ENCODE results near the gene KRIT1. TPM values are rescaled to one million over a fixed set of nuclear protein-coding genes. Genes with fewer than 3 reads are reported as not detected.
"Not testable (repeated sequence)": the region's sequence is repeated elsewhere in the genome, so short reads cannot be mapped to it uniquely, and the experiment has no call there.

The KRIT1 gene
- total RNA-seq, 1 experiment from 2014 or later, result 23.2 TPM

- no peak for DNase-seq (ENCODE audit: low read depth)
These were observed 4.9 kb upstream of the KRIT1 start for GRCh38 chr7:92250603-92251002.

- DNase-seq (ENCODE audit: low read depth), result peak; percentile 54
These were observed 817 bp upstream of the KRIT1 start for GRCh38 chr7:92246360-92247101.

DNA sequence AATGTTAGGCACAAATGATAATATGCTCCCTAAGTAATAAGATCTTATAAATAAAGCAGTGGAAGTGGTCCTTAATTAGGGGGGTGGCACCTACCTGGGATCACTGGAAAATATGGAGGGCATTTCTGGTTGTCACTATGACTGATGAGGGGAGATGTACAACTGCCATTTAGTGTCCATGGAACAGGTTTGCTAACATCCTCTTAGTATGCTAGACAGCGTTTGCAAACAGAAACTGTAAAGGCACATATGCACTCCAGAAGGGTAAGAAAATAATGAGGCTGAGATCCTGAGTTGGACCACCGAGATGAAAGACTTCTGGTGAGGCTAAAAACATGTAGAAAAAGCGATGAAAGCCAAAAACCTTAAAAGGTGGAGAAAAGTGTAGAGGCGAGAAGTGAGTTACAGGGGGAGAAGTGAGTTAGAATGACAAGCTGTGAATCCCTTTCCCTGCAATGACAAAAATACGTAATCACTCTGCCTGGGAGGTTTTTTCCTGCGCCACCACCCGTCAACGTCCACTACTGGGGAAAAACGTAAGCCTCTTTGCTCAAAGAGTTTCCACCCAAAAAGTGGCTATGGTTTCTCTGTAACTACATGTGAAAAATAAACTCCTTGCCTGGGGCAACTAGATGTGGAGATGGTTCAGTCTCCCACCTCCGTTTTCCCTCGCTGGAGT, 767 bp downstream of the KRIT1 start:
- DNase-seq (ENCODE audit: low read depth), result no peak

- no peak for DNase-seq (ENCODE audit: low read depth)
These were observed 2.7 kb downstream of the KRIT1 start for GRCh38 chr7:92242972-92243371.

DNA sequence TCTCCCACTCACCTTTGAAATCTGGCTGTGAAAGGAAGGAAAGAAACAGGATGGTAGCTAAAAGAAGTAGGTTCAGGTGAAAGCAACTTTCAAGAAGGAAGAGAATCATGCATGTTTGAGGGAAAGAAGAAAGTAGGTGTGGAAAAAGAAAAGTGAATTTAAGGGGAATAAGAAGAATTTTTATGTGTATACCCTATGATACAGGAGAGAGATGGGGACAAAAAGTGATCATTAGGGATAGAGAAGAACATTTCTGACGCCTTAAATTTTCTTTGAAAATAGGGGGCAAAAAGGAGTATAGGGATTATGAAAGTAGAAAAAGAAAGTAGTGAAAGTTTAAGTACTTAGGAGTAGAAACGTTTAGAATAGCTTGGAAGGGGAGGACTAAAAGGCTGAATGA, 15.2 kb downstream of the KRIT1 start:
- no peak for DNase-seq (ENCODE audit: low read depth)

DNA sequence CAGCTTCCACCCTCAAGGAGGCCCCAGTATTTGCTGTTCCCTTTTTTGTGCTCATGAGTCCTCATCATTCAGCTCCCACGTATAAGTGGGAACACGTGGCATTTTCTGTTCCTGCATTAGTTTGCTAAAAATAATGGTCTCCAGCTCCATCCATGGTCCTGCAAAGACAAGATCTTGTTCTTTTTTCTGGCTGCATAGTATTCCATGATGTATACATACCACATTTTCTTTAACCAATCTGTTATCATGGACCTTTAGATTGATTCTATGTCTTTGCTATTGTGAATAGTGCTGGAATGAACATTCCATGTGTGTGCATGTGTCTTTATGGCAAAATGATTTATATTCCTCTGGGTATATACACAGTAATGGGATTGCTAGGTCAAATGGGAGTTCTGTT, 17.0 kb downstream of the KRIT1 start:
- no peak for DNase-seq (ENCODE audit: low read depth)

DNA sequence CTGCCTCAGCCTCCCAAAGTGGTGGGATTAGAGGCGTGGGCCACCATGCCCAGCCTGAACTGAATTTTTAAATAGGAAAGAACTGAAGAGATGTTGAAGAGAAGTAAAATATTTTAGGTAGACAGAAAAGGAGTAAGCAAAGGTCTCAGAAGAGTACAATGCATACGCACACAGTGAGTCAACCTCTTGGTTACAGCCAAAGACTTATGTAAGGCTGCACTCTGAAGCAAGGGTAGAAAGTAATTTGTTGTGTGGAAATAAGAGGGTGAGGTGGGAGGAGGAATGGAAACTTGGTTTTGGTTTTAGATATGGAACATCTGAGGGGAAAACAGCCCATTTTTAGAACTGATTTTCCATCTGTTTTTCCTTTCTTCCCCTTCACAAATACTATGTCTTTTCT, 17.6 kb downstream of the KRIT1 start:
- DNase-seq (ENCODE audit: low read depth), result no peak

- DNase-seq (ENCODE audit: low read depth), result no peak
These were observed 18.7 kb downstream of the KRIT1 start for GRCh38 chr7:92226981-92227380.

DNA sequence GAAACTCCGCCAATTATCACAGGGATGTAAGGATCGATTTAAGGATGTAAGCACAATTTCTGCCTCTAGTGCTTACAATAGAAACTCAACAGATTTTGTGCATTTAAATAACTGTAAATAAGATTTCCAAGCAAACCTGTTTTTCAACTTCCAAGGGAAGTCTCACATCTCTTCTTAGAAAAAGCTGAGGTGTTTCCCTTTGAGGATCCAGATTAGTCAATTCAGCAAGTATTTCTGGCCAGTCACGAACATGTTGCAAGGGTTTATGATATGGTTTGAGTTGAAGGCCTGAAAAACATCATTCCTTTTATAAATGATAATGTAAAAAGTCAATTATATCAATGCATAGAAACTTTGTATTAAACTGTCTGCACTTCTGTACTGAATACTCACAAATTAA, 23.9 kb downstream of the KRIT1 start:
- DNase-seq (ENCODE audit: low read depth), result no peak

- DNase-seq (ENCODE audit: low read depth), result no peak
These were observed 39.0 kb downstream of the KRIT1 start for GRCh38 chr7:92206672-92207071.

GRCh38 chr7:92205987-92206386, 39.7 kb downstream of the KRIT1 start:
- no peak for DNase-seq (ENCODE audit: low read depth)

- no peak for DNase-seq (ENCODE audit: low read depth)
These were observed 44.9 kb downstream of the KRIT1 start for GRCh38 chr7:92200791-92201190.

GRCh38 chr7:92192326-92192725, 53.4 kb downstream of the KRIT1 start:
- DNase-seq (ENCODE audit: low read depth), result no peak

DNA sequence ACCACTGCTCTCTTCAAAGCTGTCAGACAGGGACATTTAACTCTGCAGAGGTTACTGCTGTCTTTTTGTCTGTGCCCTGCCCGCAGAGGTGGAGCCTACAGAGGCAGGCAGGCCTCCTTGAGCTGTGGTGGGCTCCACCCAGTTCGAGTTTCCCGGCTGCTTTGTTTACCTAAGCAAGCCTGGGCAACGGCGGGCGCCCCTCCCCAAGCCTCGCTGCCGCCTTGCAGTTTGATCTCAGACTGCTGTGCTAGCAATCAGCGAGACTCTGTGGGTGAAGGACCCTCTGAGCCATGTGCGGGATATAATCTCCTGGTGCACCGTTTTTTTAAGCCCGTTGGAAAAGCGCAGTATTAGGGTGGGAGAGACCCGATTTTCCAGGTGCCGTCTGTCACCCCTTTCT, 56.5 kb downstream of the KRIT1 start:
- not testable (repeated sequence) for DNase-seq (ENCODE audit: low read depth)

DNA sequence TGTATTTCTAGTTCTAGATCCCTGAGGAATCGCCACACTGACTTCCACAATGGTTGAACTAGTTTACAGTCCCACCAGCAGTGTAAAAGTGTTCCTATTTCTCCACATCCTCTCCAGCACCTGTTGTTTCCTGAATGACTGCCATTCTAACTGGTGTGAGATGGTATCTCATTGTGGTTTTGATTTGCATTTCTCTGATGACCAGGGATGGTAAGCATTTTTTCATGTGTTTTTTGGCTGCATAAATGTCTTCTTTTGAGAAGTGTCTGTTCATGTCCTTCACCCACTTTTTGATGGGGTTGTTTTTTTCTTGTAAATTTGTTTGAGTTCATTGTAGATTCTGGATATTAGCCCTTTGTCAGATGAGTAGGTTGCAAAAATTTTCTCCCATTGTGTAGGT, 61.4 kb downstream of the KRIT1 start:
- DNase-seq (ENCODE audit: low read depth), result not testable (repeated sequence)

DNA sequence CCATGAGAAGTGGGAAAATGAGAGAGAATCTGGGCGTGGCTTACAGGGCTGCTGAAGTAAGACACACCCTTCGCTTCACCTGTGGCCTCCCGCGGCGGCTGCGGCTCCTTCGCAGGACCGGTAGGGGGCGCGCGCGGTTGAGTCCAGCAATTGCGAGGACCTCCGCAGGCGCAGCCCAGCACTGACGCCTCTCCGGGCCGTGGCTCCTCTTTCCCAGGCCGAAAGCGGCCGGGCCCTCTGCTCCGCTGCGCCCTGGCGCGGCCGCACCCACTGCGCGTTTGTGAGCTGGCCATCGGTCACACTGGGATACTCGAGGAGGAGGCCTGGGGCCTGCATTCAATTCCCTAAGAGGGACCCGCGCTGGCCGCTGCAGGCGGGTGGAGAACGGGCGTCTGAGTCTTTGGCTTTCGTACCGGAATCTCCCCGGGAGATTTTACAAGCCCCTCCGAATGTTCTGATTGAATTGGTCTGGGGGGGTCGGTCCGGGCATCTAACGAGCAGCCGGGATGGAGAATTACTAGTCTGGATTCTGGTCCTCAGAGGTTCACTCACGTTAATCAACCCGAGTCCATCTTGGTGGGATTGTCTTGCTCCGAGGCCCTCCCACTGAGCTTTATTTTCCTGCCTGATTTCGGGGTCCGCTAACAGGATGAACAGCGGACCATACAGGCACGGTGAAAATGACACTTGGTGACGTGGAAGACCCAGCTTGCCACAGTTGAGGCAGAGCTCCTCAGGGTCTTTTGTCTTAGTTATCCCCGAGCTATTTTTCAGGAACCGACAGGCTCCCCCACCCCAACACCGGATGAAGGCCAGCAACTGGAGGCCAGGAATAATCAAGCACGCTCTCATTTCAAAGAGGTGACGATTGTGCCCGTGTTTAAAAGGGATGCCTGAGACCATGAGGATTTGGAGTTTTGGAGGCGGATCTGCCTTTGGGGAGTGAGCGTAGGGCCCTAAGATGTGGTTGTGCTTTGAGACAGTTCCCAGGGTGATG, 66.5 kb downstream of the KRIT1 start, which contains the start of gene LRRD1:
TSS of gene LRRD1 (minus strand) at position 215 of the 997 bp plus-strand sequence. CDS start 13,940 bp downstream, outside the sequence.
- DNase-seq (ENCODE audit: low read depth), result peak; percentile 86

DNA sequence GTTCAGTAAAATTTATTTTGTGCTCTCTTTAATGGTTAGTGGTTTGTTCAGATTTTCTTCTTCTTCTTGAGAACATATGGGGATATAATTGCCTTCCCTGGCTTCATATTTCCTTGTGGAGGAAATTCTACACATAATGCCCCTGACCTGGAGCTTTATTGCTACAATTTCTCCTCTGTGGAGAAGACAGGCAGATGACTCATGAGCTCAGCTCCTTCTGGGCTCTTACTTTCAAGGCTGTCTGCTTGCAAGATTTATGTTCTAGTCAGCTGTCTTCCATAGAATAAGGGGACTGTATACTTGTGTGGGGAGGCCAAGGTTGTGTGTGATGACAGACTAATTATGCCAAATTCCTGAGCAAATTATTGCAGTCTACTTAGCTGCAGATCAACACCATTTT, 68.4 kb downstream of the KRIT1 start:
- peak; percentile 54 for DNase-seq (ENCODE audit: low read depth)

DNA sequence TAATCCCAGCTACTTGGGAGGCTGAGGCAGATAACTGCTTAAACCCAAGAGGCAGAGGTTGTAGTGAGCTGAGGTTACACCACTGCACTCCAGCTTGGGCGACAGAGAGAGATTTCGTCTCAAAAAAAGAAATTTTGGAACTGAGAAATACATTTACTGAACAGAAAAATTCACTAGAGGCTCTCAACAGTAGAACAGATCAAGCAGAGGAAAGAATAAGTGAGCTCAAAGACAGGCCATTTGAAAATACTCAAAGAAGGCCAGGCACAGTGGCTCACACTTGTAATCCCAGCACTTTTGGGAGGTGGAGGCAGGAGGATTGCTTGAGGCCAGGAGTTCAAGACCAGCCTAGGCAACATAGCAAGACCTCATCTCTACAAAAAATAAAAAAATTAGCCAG, 76.2 kb downstream of the KRIT1 start:
- not testable (repeated sequence) for DNase-seq (ENCODE audit: low read depth)

DNA sequence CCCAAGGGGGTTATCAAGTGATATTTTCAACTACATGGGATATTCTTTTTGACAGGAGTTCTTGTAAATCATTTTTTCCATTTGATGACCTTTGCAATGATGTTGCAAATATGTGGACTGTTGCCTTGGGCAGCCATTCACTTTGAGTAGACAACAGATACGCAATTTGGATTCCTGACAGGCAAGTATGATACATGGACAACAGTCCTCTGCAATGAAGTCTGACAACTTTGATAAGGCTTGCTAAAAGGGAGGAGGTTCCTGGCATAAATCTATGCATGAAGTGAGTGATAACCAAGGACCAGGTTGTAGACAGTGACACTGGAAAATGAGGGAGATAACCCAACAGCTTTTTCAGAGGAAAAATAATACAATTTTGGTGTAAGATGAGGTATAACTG, 84.4 kb downstream of the KRIT1 start:
- DNase-seq (ENCODE audit: low read depth), result no peak

DNA sequence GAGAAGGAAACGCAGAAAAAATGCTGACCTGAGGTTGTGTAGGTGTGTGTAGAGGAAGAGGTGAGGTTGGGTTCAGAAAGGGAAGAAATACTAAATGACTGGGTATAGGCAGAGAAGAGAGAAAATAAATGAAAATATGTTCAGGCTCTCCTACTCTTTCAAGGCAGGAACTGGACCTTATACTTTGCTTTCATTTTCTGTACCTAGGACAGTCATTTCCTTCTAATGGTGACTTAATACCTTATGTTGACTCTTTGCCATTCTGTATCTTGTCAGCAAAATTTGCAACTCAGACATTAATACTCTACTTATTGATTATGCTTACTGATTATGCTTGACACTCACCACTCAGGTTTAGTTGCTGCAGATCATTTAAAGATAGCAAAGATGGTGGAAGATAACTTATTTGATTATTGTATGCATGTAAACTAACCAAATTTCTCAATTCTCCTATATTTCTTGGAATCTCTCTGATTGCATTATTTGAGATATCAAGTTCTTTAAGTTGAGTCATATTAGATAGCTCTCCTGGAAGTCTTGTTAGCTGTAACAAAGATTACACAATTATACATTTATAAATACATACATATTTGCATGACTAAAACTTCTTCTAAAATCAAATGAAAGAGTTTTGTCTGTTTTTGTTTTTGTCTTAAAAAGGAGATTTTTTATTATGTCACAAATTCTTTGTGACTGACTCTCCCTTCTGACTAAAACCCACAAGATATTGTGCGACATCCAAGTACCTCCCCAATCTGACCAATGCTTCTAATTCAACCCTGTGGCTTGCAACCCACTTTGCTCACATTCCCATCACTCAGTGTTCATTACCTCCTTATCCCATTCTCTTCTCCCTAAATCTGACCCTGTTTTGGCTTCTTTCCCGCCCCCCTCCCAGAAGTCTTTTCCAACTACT, 86.8 kb downstream of the KRIT1 start:
- peak; percentile 94 for DNase-seq (ENCODE audit: low read depth)

DNA sequence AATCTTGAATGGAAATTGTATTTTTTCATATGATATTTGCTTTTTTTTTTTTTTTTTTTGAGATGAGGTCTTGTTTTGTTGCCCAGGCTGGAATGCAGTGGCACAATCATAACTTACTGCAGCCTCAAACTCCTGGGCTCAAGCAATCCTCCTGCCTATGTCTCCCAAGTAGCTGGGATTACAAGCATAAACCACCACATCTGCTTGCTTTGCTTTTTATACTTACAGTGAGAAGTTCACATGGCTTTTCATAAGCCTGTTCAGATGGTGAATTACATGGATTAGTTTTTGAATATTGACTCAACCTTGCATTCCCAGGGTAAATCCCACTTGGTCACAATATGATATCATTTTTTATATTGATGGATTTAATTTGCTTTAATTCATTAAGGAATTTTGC, 88.7 kb downstream of the KRIT1 start:
- no peak for DNase-seq (ENCODE audit: low read depth)

Measured in M059J (cell line).